NCI-H1105 (cell line): ENCODE data around the gene NCAPH2.
"Not testable (repeated sequence)": the region's sequence is repeated elsewhere in the genome, so short reads cannot be mapped to it uniquely, and the experiment has no call there.

ENCODE experiments used
- DNase-seq: peaks from one replicate; lab custom pipeline; 2025; lab: John Stamatoyannopoulos, UW

Gene NCAPH2

DNA sequence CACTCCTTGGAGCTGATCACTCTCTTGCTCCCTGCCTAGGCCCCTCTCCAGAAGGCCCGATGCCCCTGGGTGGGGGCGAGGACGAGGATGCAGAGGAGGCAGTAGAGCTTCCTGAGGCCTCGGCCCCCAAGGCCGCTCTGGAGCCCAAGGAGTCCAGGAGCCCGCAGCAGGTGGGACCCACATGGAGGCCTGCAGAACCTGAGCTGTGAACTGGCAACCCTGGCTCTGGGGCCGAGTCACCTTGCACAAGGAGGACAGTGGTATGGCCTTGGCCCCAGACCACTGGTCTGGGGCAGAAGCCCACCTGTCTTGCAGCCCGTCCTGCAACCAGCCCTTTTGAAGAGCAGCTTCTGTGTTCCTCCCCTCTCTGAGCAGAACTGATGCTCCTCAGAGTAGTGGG lies 11.1 kb downstream of the NCAPH2 start:
- DNase-seq, result no peak

DNA sequence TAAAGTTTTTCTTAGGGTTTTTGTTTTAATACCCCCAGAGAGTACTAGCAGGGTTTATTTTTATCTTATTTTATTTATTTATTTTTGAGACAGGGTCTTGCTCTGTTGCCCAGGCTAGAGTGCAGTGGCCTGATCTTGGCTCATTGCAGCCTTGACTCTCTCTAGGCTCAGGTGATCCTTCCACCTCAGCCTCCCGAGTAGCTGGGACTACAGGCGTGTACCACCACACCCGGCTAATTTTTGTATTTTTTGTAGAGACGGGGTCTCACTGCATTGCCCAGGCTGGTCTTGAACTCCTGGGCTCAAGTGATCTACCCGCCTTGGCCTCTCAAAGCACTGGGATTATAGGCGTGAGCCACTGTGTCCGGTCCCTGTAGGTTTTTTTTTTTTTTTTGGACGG lies 12.2 kb downstream of the NCAPH2 start:
- DNase-seq, result not testable (repeated sequence)

DNA sequence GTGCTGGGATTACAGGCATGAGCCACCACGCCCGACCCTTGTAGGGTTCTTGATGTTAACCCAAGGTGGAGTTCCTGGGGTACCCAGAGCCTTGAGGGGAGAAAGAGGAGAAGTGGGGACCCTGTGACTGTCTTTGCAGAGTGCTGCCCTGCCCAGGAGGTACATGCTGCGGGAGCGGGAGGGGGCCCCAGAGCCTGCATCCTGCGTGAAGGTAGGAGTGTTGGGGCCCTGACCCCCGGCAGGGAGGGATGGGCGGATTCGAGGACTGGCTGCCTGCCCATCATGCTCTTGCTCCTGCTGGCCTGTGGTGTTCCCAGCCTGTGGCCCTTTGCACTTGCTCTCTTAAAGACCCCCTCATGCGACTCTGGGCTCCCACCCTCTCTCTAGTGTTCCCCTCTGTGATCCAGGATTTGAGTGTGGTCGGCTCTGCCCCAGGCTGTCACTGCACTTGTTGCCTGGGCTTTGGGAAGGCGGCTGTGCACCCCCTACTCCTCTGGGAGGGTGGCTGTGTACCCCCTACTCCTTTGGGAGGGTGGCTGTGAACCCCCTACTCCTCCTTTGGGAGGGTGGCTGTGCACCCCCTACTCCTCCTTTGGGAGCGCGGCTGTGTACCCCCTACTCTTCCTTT lies 12.9 kb downstream of the NCAPH2 start:
- DNase-seq, result no peak

DNA sequence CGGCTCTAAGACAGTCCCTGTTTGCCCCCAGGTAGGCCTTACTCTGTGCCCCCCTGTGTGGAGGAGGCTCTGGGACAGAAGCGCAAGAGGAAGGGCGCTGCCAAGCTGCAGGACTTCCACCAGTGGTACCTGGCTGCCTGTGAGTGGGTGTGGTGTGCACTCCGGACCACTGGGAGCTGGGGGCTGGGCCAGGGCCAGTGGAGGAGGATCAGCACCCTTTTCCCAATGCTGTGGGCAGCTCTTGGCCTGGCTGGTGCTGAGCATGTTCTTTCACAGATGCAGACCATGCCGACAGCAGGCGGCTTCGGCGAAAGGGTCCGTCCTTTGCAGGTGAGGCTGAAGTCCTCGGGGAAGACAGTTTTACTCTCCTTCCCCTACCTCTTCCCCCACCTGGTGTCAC lies 13.7 kb downstream of the NCAPH2 start:
- no peak for DNase-seq

DNA sequence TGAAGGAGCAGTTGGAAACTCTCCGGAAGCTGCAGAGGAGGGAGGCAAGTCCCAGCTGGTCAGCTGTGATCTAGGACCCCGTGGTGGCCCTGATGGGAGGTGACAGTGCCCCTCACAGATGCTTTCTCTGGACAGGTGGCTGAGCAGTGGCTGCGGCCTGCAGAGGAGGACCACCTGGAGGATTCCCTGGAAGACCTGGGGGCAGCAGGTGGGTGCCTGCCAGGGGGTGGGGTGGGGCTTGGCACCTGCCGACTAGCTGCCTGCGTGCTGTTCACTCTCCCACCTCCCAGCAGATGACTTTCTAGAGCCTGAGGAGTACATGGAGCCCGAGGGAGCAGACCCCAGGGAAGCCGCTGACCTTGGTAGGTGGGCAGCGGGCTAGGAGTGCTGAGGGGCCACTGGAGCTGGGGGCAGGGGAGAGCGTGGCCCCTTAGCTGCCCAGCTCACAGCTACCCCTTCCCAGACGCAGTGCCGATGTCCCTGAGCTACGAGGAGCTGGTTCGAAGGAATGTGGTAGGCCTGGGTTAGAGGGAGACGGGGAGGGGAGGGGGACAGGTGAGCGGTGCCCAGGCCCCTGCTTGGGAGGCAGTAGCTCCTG lies 14.3 kb downstream of the NCAPH2 start:
- DNase-seq, result no peak

DNA sequence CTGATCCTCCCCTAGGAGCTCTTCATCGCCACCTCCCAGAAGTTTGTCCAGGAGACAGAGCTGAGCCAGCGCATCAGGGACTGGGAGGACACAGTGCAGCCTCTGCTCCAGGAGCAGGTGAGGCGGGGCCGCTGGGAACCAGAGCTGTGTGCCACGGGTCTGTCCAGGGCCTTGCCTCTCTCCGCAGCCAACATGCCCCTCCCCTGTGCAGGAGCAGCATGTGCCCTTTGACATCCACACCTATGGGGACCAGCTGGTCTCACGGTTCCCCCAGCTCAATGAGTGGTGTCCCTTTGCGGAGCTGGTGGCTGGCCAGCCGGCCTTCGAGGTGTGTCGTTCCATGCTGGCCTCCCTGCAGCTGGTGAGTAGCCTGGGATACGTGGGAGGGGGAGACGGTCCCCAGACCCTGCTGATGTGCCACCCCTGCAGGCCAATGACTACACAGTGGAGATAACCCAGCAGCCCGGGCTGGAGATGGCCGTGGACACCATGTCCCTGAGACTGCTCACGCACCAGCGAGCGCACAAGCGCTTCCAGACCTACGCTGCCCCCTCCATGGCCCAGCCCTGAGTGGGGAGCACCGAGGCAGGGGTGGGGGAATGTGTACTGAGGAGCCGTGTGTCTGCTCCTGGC lies 14.9 kb downstream of the NCAPH2 start:
- no peak for DNase-seq

DNA sequence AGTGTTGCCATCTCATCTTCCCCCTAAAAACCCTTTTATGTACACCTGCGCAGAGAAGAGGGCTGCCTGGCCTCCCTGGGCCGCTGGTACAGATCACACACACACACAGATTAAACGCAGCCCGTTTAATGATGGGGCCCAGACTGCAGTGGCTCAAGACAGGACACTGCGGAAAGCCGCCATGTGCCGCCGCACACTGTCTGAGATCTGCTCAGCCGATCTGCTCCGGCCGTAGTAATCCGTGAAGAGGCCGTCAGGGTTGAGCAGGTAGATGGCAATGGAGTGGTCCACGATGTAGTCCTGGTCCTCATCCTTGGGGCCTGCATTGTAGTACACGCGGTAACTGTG lies 15.4 kb downstream of the NCAPH2 start:
- DNase-seq, result no peak

DNA sequence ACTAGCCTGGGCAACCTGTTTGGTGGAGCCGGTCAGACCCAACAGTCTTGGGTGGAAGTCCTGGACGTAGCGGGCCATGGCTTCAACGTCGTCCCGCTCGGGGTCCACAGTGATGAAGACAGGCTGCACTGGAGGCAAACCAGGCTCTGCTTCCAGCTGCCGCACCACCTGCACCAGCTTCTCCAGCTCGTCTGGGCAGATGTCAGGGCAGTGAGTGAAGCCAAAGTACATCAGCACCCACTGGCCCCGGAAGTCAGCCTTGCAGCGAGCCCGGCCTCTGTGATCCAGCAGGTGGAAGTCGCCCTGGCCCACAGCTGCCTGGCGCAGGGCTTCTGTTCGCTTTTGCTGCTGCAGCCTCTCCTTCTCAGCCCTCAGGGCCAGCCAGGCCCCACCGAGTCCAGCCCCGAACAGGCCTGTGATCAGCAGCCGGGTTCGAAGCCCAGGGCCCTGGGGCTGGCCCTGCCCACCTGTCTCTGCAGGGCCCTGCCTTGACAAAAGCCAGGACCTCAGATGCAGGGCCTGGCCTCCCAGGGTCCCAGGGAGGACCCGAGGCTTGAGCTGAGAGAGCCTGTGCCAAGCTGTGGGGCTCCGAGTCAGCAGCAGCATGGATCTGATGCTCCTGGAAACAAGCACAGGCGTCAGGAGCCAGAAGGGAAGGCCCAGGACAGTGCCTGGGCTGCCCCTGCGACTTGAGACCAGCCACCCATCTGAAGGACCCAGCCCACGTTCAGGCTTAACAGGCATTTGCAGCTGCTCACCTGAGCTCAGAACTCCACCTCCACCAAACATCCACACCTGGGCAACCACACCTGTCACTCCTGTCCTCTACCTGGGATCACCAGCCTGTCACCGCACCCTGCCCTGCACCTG lies 16.0 kb downstream of the NCAPH2 start:
- DNase-seq, result no peak

DNA sequence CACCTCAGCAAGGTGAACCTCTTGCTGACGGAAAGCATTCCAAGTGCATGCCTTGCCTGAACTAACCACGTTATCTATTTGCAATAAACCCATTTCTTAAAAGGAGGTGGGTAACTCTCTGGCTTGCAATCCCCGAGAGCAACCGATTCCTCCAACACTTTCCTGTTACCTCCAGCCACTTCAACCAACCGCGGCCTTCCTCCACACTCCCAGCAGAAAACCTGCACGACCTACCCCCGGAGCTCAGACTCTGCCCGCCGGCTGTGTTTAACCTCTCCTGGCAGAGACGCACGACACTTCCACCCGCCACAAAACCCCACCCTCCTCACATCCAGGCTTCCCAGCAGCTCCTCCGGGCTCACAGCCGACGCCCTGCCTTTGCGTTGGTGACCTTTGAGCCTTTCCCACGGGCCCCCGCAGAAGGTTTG lies 16.7 kb downstream of the NCAPH2 start:
- DNase-seq, result peak; percentile 12

DNA sequence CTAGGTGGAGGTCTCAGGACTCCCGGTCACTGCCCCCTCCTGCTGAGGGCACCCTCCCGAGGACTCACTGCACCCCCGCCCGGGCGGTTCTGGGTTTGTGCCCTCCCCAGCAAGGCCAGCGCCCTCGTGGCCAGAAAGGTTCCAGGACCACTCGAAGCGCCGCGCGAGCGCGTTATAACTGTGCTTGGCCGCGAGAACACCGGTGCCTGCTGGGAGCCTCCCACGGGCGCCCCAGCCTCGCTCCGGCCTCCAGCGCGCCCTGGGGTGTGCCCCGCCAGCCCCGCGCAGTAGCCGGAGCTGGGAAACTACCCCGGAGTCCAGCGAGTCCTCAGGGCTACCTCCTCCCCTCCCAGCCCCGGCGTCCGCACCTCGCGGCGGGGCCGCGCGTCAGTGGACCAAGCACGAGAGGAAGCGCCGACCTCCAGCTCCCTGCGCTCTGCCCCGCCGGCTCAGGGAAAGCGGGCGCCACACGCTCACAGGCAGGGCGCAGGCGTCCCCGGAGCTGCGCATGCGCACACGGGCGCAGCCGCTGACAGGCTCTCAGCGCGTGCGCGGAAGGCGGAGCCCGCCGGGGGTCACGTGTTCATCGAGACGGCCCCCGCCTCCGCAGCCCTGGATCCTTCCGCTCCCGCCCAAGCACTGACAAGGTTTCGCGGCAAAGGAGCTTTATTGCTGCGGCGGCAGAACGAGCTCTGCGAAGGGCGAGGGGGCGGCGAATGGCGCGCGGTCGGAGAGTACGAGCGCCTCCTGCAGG lies 17.3 kb downstream of the NCAPH2 start, which contains the start of gene SCO2:
Gene SCO2, minus strand, starts transcription at position 495 of the 754 bp plus-strand sequence. CDS start 1,187 bp downstream, outside the sequence.
- peak; percentile 93 for DNase-seq

DNA sequence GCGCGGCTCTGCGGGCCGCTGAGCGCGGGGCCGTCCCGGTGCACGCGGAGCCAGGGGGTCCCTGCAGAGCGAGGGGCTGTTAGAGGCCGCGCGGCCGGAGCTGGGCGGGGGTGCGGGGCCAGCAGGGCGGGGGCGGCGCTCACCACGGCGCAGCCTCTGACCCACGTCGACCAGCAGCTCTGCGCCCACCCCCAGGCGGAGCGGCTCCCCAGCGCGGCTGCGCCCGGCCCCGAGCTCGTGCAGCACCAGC lies 17.8 kb downstream of the NCAPH2 start:
- no peak for DNase-seq

DNA sequence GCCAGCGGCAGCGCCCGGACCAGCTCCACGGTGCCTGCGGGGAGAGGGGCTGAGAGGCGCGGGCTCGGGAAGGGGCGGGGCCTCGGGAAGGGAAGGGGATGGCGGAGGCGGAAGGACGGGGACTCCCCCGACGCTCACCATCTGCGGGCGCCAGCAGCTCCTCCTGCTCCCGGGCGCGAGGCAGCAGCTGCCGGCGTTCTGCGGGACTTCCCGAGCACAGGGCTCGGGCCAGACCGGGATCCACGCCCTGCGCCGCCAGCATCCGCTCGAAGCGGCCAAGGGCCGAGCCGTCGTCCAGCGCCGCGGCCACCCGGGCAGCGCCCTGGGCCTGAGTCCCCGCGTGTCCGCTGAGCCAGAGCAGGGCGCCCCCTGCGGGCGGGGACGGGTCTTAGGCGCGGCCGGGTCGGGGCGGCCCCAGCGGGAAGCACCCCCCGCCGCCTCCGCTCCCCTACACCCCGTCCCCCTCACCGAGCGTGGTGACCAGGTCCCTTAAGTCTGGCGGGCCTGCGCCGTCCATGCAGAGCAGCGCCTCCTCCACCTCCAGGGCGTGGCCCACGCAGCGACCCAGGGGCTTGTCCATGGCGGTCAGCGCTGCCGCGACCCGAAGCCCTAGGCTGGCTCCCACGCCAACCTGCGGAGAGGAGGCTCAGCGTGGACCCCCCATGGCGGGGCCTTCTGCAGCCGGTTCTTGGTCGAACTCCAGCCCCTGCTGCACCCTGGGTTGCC lies 18.2 kb downstream of the NCAPH2 start:
- DNase-seq, result peak; percentile 59

DNA sequence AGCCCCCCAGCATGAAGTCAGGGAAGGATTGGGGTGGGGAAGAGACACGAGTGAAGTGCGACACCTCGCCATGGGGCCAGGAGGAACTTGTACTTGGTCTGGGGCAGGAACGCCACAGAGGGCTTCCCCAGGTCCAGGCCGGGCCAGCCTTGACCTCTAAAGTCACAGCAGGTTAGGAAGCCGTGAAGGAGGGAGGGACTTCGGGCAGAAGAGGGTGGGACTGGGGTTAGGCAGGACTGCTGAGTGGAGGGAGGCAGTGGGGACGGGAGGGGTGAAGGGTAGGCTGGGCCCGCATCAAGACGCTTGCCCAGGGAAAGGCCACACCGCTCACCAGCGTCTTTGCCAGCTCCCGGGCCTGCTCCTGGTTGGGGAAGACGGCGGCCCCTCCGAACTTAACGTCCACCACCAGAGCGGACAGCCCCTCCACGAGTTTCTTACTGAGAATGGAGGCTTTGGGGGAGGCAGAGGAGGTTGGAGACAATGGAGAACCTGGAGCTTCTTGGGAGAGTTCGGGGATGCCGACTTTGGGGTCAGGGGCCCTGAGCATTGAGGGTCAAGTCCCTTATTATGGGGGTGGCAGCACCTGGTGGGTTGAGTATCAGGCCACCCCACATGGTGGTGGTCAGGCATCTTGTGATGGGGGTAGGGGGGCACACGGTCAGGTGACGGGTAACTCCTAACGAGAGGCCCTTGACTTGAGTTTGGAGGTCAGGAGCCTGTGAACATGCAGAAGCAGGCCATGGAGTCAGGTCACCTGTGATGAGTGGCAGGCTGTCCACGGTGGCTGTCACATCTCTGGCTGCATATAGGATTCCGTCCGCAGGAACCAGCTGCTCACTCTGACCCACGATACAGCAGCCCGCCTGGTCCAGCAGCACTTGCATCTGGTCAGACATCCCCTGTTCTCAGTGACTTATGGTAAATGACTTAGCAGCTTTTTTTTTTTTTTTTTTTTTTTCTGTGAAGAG lies 19.1 kb downstream of the NCAPH2 start:
- DNase-seq, result peak; percentile 24

DNA sequence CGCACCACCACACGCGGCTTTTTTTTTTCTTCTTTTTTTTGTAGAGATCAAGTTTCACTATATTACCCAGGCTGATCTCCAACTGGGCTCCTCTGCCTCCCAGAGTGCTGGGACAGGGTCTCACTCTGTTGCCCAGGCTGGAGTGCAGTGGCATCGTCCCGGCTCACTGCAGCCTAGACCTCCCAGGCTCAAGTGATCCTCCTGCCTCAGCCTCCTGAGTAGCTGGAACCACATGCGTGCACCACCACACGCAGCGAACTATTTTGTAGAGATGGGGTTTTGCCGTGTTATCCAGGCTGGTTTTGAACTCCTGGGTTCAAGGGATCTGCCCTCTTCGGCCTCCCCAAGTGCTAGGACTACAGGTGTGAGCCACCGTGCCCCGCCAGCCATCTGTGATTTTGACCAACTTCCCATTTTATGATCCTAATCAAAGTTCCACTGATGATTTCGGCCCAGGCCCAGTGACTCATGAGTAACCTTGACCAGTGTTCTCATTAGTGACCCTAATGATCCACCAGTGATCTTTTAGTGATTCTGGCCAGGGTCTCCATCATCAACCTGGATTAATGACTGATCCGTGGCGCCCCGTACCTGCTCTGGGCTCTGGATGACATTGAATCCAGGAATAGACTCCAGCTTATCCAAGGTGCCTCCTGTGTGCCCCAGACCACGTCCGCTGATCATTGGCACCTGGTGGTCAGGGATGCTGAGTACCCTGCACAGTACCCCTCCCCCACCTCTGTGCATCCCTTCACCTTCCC lies 20.1 kb downstream of the NCAPH2 start:
- DNase-seq, result no peak

DNA sequence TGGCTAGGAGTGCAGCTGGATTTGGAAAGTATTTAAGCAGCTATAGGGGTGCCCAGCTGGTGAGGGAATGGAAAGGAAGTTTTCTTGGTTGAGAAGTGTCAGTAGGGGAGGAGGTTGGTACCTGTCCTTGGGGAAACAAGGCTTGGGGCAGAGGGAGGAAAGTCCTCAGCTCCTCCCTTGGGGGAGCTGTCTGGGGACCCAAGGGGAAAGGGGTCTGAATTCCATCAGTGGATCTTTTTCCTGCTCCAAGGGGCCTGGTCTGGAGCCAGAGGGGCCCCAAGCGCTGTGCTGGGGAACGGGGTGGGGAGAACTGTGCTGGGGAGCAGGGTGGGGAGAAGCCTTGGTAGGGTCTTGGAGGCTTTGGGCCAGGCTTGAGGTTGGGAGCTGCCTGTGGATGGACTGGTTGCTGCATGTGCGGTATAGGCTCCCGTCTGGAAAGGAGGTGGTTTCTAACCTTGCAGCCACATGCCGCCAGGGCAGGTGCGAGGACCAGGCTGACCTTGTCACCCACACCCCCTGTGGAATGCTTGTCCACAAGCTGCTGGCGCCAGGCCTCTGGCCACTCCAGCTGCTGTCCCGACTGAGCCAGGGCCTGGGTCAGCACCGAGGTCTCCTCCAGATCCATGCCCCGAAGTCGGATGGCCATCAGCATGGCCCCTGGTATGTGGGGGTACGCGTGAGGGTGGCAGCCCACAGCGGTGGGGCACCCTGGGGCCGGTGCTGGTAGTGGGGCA lies 20.8 kb downstream of the NCAPH2 start:
- no peak for DNase-seq

DNA sequence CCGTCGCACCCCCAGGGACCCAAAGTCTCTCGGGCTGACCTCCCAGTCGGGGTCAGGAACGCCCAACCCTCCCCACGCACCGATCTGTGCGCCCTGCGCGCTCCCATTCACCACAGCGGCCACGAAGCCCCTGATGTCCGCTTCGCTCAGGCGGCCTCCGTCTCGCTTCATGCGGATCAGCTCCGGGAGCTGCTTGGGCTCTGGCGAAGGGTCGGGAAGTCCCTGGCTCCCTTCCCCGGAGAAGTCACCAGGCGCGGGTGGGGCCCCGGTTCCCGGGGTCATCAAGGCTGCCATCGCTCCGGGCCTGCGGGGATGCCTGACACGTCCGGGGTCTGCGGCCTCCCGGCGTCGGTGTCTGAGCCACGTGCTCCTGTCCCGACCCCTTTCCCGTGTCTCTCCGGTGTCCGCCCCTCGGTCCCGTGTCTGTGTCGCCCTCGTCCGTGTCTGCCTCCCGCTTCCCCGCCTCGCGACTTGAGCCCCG lies 21.4 kb downstream of the NCAPH2 start:
- no peak for DNase-seq

DNA sequence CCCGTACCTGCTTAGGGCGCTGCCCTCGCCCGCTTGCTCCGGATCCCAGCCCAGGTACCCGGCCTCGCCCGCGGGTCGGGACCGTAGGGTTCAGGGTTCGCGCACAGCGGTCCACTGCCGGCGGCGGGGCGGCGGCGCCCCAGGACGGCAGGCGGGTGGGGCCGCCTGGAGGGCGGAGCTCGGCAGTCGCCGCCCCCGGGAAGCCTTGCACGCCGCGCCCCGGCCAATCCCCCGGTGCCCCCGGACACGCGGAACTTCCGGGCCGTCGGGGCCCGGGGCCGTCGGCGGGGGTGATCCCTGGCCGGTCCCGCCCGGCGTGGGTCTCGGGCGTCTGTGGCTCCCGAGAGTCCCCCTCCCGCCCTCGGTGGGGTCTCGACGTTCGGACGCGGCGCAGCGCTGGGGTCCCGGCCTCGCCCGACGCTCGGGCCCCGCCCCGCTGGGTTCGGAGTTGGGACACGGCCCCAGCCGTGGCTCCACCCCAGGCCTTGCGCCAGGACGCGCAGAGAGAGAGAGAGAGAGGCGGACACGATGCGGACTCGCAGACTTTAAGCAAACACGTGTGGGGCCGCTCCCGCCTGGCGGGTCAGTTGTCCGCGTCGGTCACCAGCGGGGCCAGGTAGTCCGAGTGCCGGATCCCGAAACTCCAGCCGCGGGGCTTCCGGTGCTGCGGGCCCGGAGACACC lies 22.0 kb downstream of the NCAPH2 start, which contains the start of gene TYMP:
Gene TYMP, minus strand, starts transcription at position 116 of the 683 bp plus-strand sequence. CDS start 303 bp downstream, outside the sequence.
- no peak for DNase-seq

DNA sequence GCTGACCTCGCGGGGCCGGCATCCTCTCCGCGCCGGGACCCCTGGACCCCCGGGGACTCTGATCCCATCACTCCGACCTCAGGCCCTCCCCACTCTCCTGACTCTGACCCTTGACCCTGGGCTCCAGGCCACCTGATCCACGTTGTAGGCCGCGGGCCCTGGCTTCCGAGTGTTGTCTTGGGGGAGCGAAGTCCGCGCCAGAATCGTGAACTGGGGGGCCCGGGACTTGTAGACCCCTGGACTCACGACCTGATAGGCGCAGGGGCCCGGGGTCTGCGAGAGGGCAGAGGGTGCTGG lies 22.5 kb downstream of the NCAPH2 start:
- DNase-seq, result no peak
